NCI-H1694 treated with DMSO at 0.1 percent for 48 hours (cell line): Measurements from ENCODE around the gene CACNB2.
"Not testable (repeated sequence)": the region's sequence is repeated elsewhere in the genome, so short reads cannot be mapped to it uniquely, and the experiment has no call there.

ENCODE experiments used
- DNase-seq: peaks from one replicate; lab custom pipeline; 2025; lab: John Stamatoyannopoulos, UW

Gene CACNB2

DNA sequence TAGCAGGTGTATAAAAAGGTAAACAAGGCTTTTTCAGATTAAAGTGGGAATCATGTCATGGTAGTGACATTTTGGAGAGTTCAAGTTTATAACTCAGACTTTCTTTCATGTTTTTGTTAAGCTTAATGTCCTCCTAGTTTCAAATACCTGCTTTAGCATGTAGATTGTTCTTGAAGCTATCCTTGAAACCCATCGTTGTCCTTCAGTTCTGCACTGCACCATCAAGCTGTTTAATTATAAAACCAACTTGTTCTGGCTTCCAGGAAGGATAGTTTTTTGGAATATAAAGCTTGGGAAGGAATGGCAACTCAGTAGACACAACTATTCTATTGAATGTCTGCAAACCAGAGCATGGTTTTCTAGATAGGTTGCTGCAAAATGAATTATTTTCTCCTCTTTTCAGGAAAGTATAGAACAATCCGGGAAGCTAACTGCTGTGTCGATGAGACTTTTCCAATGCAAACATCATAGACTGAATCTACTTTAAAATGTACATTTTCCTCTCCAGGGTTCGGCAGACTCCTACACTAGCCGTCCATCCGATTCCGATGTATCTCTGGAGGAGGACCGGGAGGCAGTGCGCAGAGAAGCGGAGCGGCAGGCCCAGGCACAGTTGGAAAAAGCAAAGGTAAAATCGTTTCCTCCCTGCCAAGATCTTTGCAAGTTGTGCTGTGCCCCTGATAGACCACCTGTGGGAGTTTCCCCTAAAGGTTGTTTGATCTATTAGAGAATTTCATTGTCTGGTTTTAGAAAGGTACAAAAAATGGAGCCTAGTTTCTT is 261.4 kb downstream of the CACNB2 start:
- DNase-seq: no peak

- DNase-seq: no peak
These were observed 262.6 kb downstream of the CACNB2 start for GRCh38 chr10:18402853-18403252.

DNA sequence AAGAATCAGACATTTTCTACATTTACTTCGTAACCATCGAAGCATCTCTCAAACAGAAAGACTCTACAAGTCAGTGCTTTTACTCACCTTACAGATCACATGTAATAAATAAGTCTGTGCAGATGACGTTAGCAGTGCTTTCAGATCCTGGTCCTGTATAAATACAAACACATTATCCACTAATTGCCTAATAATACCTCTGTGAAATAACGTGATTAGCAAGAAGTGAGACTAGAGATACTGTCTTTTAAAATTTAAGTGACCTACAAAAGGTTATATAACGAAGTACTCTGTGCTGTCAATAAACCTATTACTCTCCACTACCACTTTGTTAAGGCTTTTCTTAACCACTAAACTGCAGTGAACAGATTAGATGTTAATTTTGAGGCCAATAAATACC is 264.3 kb downstream of the CACNB2 start:
- no peak for DNase-seq

- no peak for DNase-seq
These were observed 265.9 kb downstream of the CACNB2 start for GRCh38 chr10:18406136-18406535.

DNA sequence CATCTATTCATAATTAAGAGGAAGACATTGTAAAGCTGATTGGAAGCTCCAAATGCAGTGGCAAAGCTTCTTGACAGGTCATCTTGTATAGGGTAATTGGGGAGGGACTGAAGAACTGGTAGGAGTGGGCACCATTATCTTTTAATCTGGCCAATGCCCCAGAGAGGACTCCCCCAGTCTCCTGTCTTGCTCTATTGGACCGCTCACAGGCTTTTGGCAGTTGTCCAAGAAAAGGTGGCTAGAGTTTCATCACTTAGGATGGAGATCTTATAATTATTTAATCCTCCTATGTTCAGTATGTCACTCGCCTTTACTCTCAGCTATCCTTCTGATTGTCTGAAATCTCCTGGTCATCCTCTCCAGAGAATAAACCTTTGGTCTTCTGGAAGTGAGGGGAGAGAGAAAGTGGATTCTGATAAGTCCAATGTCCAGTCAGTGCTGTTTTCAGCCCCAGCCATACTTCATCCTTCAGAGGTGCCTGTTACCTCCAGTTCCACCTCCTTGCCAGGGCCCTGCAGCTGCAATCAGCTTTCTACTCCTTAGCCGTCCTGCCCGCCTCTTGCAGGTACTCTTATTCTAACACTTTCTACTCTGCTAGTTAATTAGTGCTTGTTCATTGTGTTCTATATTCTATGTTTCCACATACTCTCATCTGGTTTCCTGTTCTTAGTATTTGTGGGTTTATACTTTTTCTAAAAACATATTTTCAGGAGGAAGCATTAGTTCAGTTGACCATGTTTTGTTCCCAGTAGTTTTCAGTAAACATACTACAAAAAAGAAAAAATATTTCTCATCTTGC is 269.6 kb downstream of the CACNB2 start:
- no peak for DNase-seq

DNA sequence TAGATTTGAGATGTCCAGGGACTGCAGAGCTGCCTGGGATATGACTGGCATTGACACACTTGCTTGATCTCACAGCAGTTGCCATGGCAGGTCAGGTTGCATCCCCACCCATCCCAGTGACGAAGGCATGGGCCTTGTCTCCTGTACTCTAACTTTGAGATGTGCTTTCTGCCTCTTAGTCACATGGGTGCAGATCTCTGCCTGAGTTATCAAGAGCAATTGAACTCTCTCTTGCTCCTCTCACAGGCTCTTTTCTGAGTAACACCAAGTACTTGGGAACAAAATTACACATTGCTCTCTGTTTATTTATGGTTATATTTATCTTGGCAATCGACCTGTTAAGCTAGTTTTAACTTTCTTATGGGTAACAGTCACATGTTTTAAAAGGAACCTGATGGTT is 273.8 kb downstream of the CACNB2 start:
- DNase-seq: no peak

- DNase-seq: no peak
These were observed 277.8 kb downstream of the CACNB2 start for GRCh38 chr10:18417950-18418527.

DNA sequence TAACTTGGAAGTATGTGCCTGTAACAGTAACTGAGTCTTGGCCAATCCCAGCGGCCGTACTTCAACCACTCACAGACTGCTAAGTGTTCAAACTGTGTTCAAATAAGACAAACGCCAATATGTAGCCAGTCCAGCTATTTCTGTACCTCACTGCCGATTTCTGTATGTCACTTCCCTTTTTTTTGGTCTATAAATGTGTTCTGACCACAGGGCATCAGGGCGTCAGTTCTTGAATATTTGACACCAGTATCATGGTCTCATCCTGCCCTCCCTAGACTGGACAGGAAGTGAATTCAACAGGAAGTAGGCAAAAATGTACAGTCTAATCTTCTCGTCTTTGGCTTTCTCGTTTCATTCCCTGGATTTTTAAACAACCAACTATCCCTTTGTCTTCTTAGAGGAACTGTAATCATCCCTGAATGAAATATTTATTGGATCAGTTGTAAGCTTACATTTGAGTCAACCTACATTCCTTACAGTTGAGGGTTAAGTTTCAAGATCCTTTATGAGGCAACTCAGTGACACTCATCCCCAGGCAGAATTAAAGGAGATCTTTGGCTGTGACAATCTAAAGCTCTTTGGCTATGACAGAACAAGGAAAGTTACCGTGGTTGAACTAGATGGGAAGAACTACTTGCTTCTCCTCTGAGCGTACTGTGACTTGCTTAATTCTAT is 278.5 kb downstream of the CACNB2 start:
- no peak for DNase-seq

DNA sequence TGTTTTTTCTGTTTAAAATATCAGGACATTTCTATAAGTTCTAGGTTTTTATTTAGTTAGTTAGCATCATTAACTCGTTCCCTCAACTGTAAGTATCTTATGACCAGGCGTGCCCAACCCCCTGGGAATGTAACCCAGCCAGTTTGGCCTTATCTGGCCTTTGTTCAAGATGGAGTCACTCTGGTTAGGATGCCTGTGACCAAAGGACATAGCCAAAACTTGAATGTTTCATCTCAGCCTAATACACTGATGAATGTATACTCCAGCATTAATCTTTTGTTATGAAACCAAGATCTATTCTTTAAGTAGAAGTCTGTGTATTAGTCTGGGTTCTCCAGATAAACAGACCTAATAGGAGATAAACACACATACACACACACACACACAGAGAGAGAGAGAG is 279.7 kb downstream of the CACNB2 start:
- no peak for DNase-seq

GRCh38 chr10:18421726-18422293 is 281.6 kb downstream of the CACNB2 start:
- no peak for DNase-seq

DNA sequence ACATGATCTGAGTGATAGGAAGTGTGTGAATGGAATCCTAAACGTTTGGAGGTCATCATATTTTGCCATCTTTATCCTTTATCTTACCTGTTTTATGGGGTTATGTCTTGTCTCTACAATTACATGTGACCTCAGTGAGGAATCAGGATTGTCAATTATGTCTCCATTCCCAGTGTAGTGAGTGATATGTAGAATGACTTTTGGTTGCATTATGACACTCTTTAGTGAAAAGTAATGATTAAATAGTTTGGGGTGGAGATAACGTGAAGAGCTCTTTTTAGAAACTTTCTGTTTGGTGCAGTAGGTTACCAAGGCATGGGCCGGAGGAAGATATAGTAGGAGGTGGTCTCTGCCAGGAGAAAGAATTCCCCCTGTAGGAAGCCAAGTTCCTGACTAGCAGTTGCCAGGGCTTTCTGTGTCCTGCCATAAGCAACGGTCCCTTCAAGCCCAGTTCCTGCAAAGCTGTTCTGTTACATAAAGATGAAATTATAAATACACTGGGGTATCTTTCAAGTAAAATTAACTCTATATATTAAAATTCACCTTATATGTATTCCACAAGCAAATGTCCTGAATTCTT is 282.9 kb downstream of the CACNB2 start:
- DNase-seq: no peak

- no peak for DNase-seq
These were observed 284.0 kb downstream of the CACNB2 start for GRCh38 chr10:18424200-18424599.

DNA sequence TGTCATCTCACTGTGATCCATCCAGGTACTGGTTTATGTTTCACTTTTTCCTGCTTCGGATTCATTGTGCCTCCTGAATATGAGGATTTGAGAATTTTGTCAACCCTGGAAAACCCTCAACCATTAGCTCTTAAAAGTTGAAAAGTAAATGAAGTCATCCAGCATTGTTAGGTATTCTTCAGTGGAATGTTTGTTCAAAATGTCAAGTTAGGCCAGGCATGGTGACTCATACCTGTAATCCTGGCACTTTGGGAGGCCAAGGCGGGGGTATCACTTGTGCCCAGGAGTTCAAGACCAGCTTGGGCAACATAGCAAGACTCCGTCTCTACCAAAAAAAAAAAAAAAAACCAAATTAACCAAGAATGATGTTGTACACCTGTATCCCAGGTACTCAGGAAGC is 289.1 kb downstream of the CACNB2 start:
- no peak for DNase-seq

- no peak for DNase-seq
These were observed 296.7 kb downstream of the CACNB2 start for GRCh38 chr10:18436902-18437301.

- DNase-seq: no peak
These were observed 297.3 kb downstream of the CACNB2 start for GRCh38 chr10:18437486-18437885.

GRCh38 chr10:18438361-18439126 is 298.3 kb downstream of the CACNB2 start:
- peak; percentile 6 for DNase-seq

- no peak for DNase-seq
These were observed 299.4 kb downstream of the CACNB2 start for GRCh38 chr10:18439601-18440000.

DNA sequence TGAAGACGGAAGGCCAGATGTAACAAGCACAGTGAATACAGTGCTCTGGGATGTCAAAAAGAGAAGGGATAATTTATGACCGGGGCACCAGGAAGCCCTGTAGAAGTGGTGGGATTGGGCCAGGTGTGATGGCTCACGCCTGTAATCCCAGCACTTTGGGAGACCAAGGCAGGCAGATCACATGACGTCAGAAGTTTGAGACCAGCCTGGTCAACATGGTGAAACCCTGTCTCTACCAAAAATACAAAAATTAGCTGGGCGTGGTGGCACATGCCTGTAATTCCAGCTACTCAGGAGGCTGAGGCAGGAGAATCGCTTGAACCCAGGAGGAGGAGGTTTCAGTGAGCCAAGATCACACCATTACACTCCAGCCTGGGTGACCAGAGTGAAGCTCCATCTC is 305.4 kb downstream of the CACNB2 start:
- not testable (repeated sequence) for DNase-seq

DNA sequence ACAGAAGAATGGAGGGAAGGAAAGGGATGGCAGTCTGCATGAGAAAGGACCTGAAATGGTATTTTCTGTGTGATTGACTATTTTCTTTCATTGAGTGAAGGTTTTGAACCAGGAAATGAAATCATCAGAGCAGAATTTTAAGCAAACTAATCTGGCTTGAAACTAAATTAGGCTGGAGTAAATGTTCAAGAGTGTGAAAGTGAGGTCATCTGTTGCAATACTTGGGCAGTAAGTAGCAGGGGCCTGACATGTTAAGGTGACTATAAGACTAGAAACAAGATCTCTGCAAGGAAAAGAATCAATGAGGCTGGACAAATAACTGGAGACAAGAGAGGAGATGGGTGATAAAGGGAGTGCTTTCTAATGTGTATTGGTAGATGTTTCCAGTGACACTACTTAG is 306.0 kb downstream of the CACNB2 start:
- no peak for DNase-seq

- no peak for DNase-seq
These were observed 309.4 kb downstream of the CACNB2 start for GRCh38 chr10:18449611-18450026.

DNA sequence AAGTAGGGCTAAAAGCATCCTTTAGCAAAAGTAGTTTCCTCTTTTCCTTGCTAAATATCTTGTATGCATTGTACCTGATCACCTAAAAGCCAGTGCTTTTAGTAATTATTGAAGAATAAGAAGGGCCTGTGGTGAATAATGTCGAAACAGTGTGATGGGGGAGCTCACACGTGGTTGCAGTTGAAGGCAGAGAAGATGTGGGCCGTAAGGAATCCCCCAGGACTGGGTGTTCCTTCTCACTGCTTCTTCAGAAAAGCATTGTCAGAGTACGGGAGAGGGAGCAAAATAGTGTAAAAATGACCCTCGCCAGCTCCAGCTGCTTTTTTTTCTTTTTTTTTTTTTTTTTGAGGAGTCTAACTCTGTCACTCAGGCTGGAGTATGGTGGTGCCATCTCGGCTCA is 310.1 kb downstream of the CACNB2 start:
- DNase-seq: no peak
